HG03442 (cell line): ENCODE data around the gene CDC45.

Experiments
- ATAC-seq: cut with Tn5 transposase; IDR thresholded peaks from one replicate; pipeline ENCODE4 v1.9.1; 2021; ENCODE audit warnings: mild to moderate bottlenecking, moderate library complexity; ENCODE audit not compliant: unreplicated experiment

Gene CDC45

GRCh38 chr22:19492504-19493174 lies 12.9 kb downstream of the CDC45 start:
- no peak for ATAC-seq

GRCh38 chr22:19494001-19494560 lies 14.4 kb downstream of the CDC45 start:
- ATAC-seq: no peak

- ATAC-seq: no peak
Measured at GRCh38 chr22:19494676-19495173, 15.0 kb downstream of the CDC45 start.

GRCh38 chr22:19495562-19496323 lies 16.0 kb downstream of the CDC45 start:
- ATAC-seq: no peak

- ATAC-seq: no peak
Measured at GRCh38 chr22:19496324-19496630, 16.6 kb downstream of the CDC45 start.

- no peak for ATAC-seq
Measured at GRCh38 chr22:19497245-19497644, 17.5 kb downstream of the CDC45 start.

GRCh38 chr22:19498154-19498865 lies 18.6 kb downstream of the CDC45 start:
- no peak for ATAC-seq

GRCh38 chr22:19498866-19499190 lies 19.1 kb downstream of the CDC45 start:
- ATAC-seq: no peak

GRCh38 chr22:19499236-19499879 lies 19.6 kb downstream of the CDC45 start:
- no peak for ATAC-seq

- ATAC-seq: no peak
Measured at GRCh38 chr22:19499880-19500242, 20.1 kb downstream of the CDC45 start.

GRCh38 chr22:19501897-19502447 lies 22.3 kb downstream of the CDC45 start:
- ATAC-seq: no peak

GRCh38 chr22:19503367-19503766 lies 23.6 kb downstream of the CDC45 start:
- no peak for ATAC-seq

- ATAC-seq: no peak
Measured at GRCh38 chr22:19503869-19504268, 24.1 kb downstream of the CDC45 start.

- no peak for ATAC-seq
Measured at GRCh38 chr22:19504900-19505734, 25.4 kb downstream of the CDC45 start.

GRCh38 chr22:19505735-19506126 lies 26.0 kb downstream of the CDC45 start:
- ATAC-seq: no peak

- no peak for ATAC-seq
Measured at GRCh38 chr22:19506212-19506611, 26.5 kb downstream of the CDC45 start.

GRCh38 chr22:19507534-19507861 lies 27.8 kb downstream of the CDC45 start:
- no peak for ATAC-seq

GRCh38 chr22:19508024-19508776 lies 28.5 kb downstream of the CDC45 start:
- no peak for ATAC-seq

GRCh38 chr22:19509191-19509590 lies 29.5 kb downstream of the CDC45 start:
- no peak for ATAC-seq

GRCh38 chr22:19509923-19510322 lies 30.2 kb downstream of the CDC45 start:
- ATAC-seq: no peak
